H9 (cell line): ENCODE measurements around the gene INSM1. TPM values are rescaled to one million over a fixed set of nuclear protein-coding genes. Genes with fewer than 3 reads are reported as not detected.

Source experiments
- DNase-seq: peaks from one replicate; pipeline ENCODE4 v3.0.0-alpha.2; 2017
- H2AFZ ChIP-seq: one replicate; pipeline ENCODE4 v1.6.1; 2013; ENCODE audit warnings: mild to moderate bottlenecking, low read length, control low read depth, moderate library complexity
- H2AK5ac ChIP-seq: 2 replicates; pipeline ENCODE4 v1.6.1; 2013; ENCODE audit warnings: low read length, control low read depth, mixed read lengths; ENCODE audit not compliant: insufficient read length
- H2BK120ac ChIP-seq: one replicate; pipeline ENCODE4 v1.6.1; 2013; ENCODE audit warnings: low read depth, mild to moderate bottlenecking, low read length, control low read depth, inconsistent platforms; ENCODE audit not compliant: poor library complexity, severe bottlenecking
- H2BK12ac ChIP-seq: 2 replicates; pipeline ENCODE4 v1.6.1; 2013; ENCODE audit warnings: low read length, control low read depth, mixed read lengths, low read depth; ENCODE audit not compliant: insufficient read length
- H2BK15ac ChIP-seq: 2 replicates; pipeline ENCODE4 v1.6.1; 2013; ENCODE audit warnings: low read depth, low read length, control low read depth
- H2BK20ac ChIP-seq: one replicate; pipeline ENCODE4 v1.6.1; 2013; ENCODE audit warnings: low read depth, mild to moderate bottlenecking, low read length, control low read depth, inconsistent platforms; ENCODE audit not compliant: poor library complexity, severe bottlenecking
- H2BK5ac ChIP-seq: 2 replicates; pipeline ENCODE4 v1.6.1; 2013; ENCODE audit warnings: low read length, control low read depth, mixed read lengths; ENCODE audit not compliant: insufficient read length
- H3K14ac ChIP-seq: 2 replicates; pipeline ENCODE4 v1.6.1; 2013; ENCODE audit warnings: low read length, control low read depth; ENCODE audit not compliant: insufficient read depth
- H3K18ac ChIP-seq: 2 replicates; pipeline ENCODE4 v1.6.1; 2013; ENCODE audit warnings: low read depth, mild to moderate bottlenecking, mixed read lengths, low read length, control low read depth; ENCODE audit not compliant: insufficient read length
- H3K23ac ChIP-seq: 2 replicates; pipeline ENCODE4 v1.6.1; 2013; ENCODE audit warnings: low read length, control low read depth, mixed read lengths, low read depth; ENCODE audit not compliant: insufficient read length
- H3K23me2 ChIP-seq: 2 replicates; pipeline ENCODE4 v1.6.1; 2013; ENCODE audit warnings: low read depth, mild to moderate bottlenecking, mixed read lengths, low read length, control low read depth; ENCODE audit not compliant: insufficient read length, poor library complexity, severe bottlenecking
- H3K27ac ChIP-seq: 2 replicates; pipeline ENCODE4 v1.5.1; 2013; ENCODE audit warnings: low read length, control low read depth, mixed read lengths, low read depth; ENCODE audit not compliant: insufficient read length
- H3K27me3 ChIP-seq: 2 replicates; pipeline ENCODE4 v1.6.1; 2013; ENCODE audit warnings: low read length, control low read depth, inconsistent platforms; ENCODE audit not compliant: insufficient read depth
- H3K4ac ChIP-seq: 2 replicates; pipeline ENCODE4 v1.6.1; 2013; ENCODE audit warnings: low read depth, mild to moderate bottlenecking, control low read depth, inconsistent platforms, low read length, moderate library complexity
- H3K4me1 ChIP-seq: 2 replicates; pipeline ENCODE4 v1.6.1; 2013; ENCODE audit warnings: low read length, control low read depth, inconsistent platforms; ENCODE audit not compliant: insufficient read depth
- H3K4me2 ChIP-seq: 2 replicates; pipeline ENCODE4 v1.6.1; 2013; ENCODE audit warnings: low read length, control low read depth, mixed read lengths; ENCODE audit not compliant: insufficient read length, insufficient read depth
- H3K56ac ChIP-seq: 2 replicates; pipeline ENCODE4 v1.6.1; 2013; ENCODE audit warnings: low read depth, mild to moderate bottlenecking, mixed read lengths, low read length, control low read depth; ENCODE audit not compliant: insufficient read length
- H3K79me1 ChIP-seq: 2 replicates; pipeline ENCODE4 v1.6.1; 2013; ENCODE audit warnings: low read depth, mild to moderate bottlenecking, moderate library complexity, low read length, control low read depth, inconsistent platforms; ENCODE audit not compliant: insufficient read depth, poor library complexity, severe bottlenecking
- H3K79me2 ChIP-seq: 2 replicates; pipeline ENCODE4 v1.6.1; 2013; ENCODE audit warnings: low read length, control low read depth, inconsistent platforms; ENCODE audit not compliant: insufficient read depth
- H3K9ac ChIP-seq: 2 replicates; pipeline ENCODE4 v1.6.1; 2013; ENCODE audit warnings: low read length, control low read depth, mixed read lengths; ENCODE audit not compliant: insufficient read length; ENCODE audit errors: extremely low read depth
- H3K9me3 ChIP-seq: one replicate; pipeline ENCODE4 v1.6.1; 2013; ENCODE audit warnings: low read depth, low read length, inconsistent platforms; ENCODE audit not compliant: control insufficient read depth
- H3T11ph ChIP-seq: one replicate; pipeline ENCODE4 v1.6.1; 2013; ENCODE audit warnings: mild to moderate bottlenecking, low read length, control low read depth, inconsistent platforms
- H4K20me1 ChIP-seq: one replicate; pipeline ENCODE4 v1.6.1; 2013; ENCODE audit not compliant: control insufficient read depth, insufficient read length, insufficient read depth
- H4K5ac ChIP-seq: 2 replicates; pipeline ENCODE4 v1.6.1; 2013; ENCODE audit warnings: low read depth, mild to moderate bottlenecking, mixed read lengths, low read length, control low read depth; ENCODE audit not compliant: insufficient read length
- H4K8ac ChIP-seq: replicated peaks from 2 replicates; pipeline ENCODE4 v1.6.1; 2013; ENCODE audit warnings: low read length, control low read depth, mixed read lengths, low read depth; ENCODE audit not compliant: insufficient read length
- H4K91ac ChIP-seq: 2 replicates; pipeline ENCODE4 v1.6.1; 2013; ENCODE audit warnings: low read depth, mild to moderate bottlenecking, moderate library complexity, mixed read lengths, low read length, control low read depth; ENCODE audit not compliant: insufficient read length
- H3K27ac Mint-ChIP-seq, 3 experiments: 2 replicates in 2 of 3; 3 replicates in 1 of 3; pipeline ENCODE4 v1.8.0; 2020 to 2021; ENCODE audit warnings: mixed read lengths in 3 of 3, mild to moderate bottlenecking in 1 of 3, moderate library complexity in 1 of 3
- H3K27me3 Mint-ChIP-seq: 2 replicates; pipeline ENCODE4 v1.8.0; 2021; ENCODE audit warnings: low read depth, mild to moderate bottlenecking, moderate library complexity, mixed read lengths
- H3K36me3 Mint-ChIP-seq, 3 experiments: 2 replicates in 2 of 3; 3 replicates in 1 of 3; pipeline ENCODE4 v1.8.0; 2020 to 2021; ENCODE audit warnings: low read depth in 3 of 3, mixed read lengths in 3 of 3; ENCODE audit not compliant: insufficient read depth in 1 of 3
- H3K4me1 Mint-ChIP-seq, 2 experiments: 2 replicates each; pipeline ENCODE4 v1.8.0; 2020; ENCODE audit warnings: mixed read lengths in 2 of 2
- H3K4me3 Mint-ChIP-seq, 2 experiments: 2 replicates in 1 of 2; 3 replicates in 1 of 2; pipeline ENCODE4 v1.8.0; 2020 to 2021; ENCODE audit warnings: mild to moderate bottlenecking in 2 of 2, mixed read lengths in 2 of 2, moderate library complexity in 1 of 2
- H3K9me3 Mint-ChIP-seq, 2 experiments: 2 replicates in 1 of 2; 3 replicates in 1 of 2; pipeline ENCODE4 v1.8.0; 2020; ENCODE audit warnings: mild to moderate bottlenecking in 2 of 2, mixed read lengths in 2 of 2, moderate library complexity in 1 of 2
- CTCF ChIP-seq: fragments of 200-600 bp; sonication (generic); conservative IDR thresholded peaks from 3 replicates; pipeline ENCODE4 v1.8.0; 2021; ENCODE audit warnings: antibody characterized with exemption, mild to moderate bottlenecking
- WGBS: extraction: QIAGEN DNeasy Blood & Tissue Kit; methylation state at CpG from one replicate; pipeline ENCODE4 v1.1.7; 2013; ENCODE audit warnings: missing lambda C conversion rate, low lambda C conversion rate, mixed read lengths; ENCODE audit not compliant: insufficient read length; ENCODE audit errors: extremely low coverage; 5-methylcytosine and 5-hydroxymethylcytosine counted together
- total RNA-seq: library from RNA; stranded (reverse); gene quantifications from 2 replicates; pipeline ENCODE4 v1.2.1, GENCODE V29; 2021

INSM1 gene
- total RNA-seq, 1 experiment from 2014 or later = 0.83 TPM

GRCh38 chr20:20363434-20363798 lies 4.5 kb upstream of the INSM1 start:
- Histone ChIP-seq H3K9ac (no peak overlapping the region), H4K91ac (no peak overlapping the region), H2BK120ac (no peak overlapping the region), H3K18ac (no peak overlapping the region), H3K79me1 (no peaks in the 10 kb centered on the region), H3K4me1 (no peaks in the 10 kb centered on the region), H3T11ph (no peak overlapping the region), H2BK12ac (no peak overlapping the region), H4K5ac (no peak overlapping the region), H3K56ac (no peak overlapping the region), H3K9me3 (no peaks in the 10 kb centered on the region), H3K14ac (no peak overlapping the region; the same call in 1 of the 2 replicates), H2BK15ac (no peak overlapping the region), H2AFZ (no peak overlapping the region), H3K4ac (no peak overlapping the region), H3K79me2 (no peaks in the 10 kb centered on the region), H4K8ac (no peak overlapping the region), H3K23ac (no peak overlapping the region), H4K20me1 (no peaks in the 10 kb centered on the region), H2BK5ac (no peak overlapping the region), H3K4me2 (peak overlapping the region; percentile 54), H3K27ac (no peak overlapping the region), H2BK20ac (no peak overlapping the region), H3K27me3 (peaks cover 33% of the 10 kb centered on the region), H2AK5ac (no peak overlapping the region), H3K23me2 (peaks cover 28% of the 10 kb centered on the region)
- no peak overlapping the region for H3K27ac Mint-ChIP-seq
- peak overlapping the region; percentile 52 to 90 for H3K4me3 Mint-ChIP-seq
- no peak for DNase-seq
- no peaks in the 10 kb centered on the region for H3K36me3 Mint-ChIP-seq
- H3K9me3 Mint-ChIP-seq = peaks cover under 1 to 1% of the 10 kb centered on the region in 2 experiments; a peak in 2 of 5 replicates
- H3K27me3 Mint-ChIP-seq = peaks cover 89% of the 10 kb centered on the region
- WGBS = no CpG with 5 or more reads among the region's 15 CpGs
- peaks cover 40 to 47% of the 10 kb centered on the region in 2 experiments for H3K4me1 Mint-ChIP-seq
- no peak for TF ChIP-seq CTCF
